HUDEP-2 (cell line): ENCODE measurements around the gene TMPO.
A peak's percentile ranks its signal among the peaks of the same experiment; 100 is the strongest.
"Not testable (repeated sequence)": the region's sequence is repeated elsewhere in the genome, so short reads cannot be mapped to it uniquely, and the experiment has no call there.

Experiments
- DNase-seq, 76 experiments: peaks; one replicate each; lab custom pipeline; 2025; ENCODE audit not compliant: unreplicated experiment in 76 of 76; lab: John Stamatoyannopoulos, UW

Gene TMPO

DNA sequence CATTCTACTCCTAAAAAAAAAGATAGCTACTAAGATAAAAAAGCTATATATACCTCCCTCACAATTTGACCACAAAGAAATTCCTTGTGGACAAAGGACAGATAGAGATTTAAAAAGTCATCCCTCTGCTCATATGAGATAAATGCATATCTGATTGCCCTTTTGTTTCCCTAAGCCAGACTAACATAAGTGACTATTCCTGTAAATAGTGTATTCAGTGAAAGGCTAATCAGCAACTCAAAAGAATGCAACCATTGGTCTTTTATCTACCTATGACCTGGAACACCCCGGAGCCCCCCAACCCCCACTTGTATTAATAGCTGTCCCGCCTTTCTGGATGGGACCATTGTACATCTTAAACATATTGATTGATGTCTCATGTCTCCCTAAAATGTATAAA, 6.3 kb upstream of the TMPO start:
- DNase-seq = peak in 7 of 76 experiments; percentile 2 to 40 (median 25)

DNA sequence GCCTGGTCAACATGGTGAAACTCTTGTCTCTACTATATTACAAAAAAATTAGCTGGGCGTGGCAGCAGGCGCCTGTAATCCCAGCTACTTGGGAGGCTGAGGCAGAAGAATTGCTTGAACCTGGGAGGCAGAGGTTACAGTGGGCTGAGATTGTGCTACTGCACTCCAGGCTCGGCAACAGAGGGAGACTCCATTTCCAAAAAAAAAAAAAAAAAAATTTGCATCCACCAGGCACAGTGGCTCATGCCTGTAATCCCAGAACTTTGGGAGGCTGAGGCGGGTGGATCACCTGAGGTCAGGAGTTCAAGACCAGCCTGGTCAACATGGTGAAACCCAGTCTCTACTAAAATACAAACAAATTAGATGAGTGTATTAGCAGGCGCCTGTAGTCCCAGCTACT, 3.6 kb upstream of the TMPO start:
- not testable (repeated sequence) for DNase-seq

DNA sequence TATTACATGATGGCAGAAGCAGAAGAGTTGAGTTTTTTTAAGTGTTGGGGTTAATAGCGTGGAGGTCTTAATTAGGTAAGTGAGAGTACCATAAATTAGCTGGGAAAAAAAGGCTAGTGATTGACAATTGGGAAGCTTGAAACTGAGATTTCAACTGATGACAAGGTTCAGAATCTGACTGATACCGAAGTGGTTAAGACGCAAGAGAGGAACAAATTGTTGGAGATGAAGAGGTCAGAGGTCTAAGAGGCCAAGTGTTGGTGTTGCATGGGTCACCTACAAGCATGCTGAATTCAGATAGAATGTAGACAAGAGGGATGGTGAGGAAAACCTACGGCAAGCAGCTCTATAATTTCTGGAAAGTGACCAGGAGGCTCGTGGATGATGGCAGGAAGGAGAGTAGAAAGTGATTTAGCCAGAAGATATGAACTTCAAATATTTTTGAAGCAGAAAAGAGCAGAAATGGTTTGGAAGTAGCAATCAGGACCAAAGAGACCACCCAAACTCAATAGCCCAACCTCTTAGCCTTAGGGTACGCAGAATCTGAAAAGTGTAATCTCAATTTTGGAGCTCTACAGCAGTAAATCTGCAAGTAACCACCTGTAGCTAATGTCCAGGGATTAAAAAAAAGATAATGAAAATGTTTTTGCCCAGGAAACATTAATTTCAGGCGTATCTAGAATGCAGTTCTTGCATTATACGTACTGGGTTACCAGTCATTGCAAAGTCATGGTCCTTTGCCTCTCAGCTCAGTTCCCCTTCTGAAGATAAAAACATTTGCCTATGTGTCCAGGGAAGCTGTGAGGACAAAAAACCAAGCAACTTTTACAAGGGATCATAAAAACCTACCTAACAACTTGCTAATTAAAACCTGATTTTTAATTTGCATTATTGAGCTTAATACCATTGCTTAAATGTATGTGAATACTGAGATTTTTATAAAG, 1.7 kb upstream of the TMPO start:
- DNase-seq = no peak

DNA sequence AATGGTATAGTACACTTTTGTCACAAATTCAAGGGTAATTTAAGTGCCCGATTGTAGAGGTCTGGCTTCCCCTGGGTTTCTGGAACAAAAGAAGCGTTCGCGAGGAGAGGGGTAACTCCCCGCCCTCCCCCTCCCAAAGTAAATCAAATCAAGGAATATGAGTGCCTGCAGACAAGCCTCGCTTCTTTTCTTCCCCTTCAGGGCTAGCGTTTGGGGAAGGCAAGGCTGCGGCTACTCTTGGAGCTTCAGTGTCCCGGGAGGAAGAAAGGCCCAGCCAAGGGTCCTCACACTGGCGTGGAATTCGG, 456 bp upstream of the TMPO start:
- no peak for DNase-seq

GRCh38 chr12:98516111-98516873, 902 bp downstream of the TMPO start:
- DNase-seq = peak in 74 of 76 experiments; percentile 16 to 90 (median 75)

DNA sequence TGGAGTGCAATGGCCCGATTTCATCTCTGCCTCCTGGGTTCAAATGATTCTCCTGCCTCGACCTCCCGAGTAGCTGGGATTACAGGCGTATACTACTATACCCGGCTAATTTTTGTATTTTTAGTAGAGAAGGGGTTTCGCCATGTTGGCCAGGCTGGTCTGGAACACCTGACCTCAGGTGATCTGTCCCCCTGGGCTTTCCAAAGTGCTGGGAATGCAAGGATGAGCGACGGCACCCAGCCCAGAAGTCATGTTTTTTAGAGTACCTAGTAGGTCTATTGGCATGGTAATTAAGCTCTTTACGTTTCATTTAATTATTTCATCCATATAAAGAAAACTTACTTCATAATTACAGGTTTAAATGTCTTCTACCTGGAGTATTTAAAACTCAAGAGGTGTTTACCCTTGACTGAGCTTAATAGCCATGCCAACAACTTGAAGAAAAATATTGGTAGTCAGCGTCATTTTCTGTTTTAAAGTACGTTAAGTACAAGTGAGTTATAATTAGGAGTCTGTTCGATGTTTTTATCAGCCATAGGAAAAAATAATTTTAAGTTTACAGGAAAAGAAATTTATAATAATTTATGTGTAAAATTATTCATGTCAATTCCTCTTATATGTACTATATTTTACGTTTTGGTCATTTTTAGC, 4.0 kb downstream of the TMPO start:
- DNase-seq = no peak

- no peak for DNase-seq
These were observed 14.7 kb downstream of the TMPO start for GRCh38 chr12:98530068-98530467.

GRCh38 chr12:98532687-98533304, 17.4 kb downstream of the TMPO start:
- peak in 34 of 76 experiments; percentile 2 to 69 (median 44) for DNase-seq

- DNase-seq = peak in 3 of 76 experiments; percentile 24 to 28 (median 27)
These were observed 18.4 kb downstream of the TMPO start for GRCh38 chr12:98533723-98534251.

DNA sequence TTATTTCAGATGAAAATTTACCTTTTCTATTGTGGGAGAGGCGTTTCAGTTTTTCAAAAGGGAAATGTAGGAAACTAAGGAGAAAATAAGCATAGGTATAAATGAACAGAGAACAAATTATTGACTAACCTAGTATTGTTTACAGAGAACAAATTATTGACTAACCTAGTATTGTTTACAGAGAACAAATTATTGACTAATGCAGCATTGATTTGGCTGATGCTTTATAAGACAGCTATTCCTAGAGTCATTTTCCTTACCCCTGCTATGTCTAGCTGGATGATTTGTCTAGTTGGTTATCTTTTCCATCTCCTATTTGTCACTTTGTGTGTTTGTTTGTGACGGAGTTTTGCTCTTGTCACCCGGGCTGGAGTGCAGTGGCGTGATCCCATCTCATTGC, 22.6 kb downstream of the TMPO start:
- DNase-seq = no peak

GRCh38 chr12:98543701-98544100, 28.3 kb downstream of the TMPO start:
- DNase-seq = no peak

GRCh38 chr12:98544751-98545150, 29.4 kb downstream of the TMPO start:
- DNase-seq = no peak

DNA sequence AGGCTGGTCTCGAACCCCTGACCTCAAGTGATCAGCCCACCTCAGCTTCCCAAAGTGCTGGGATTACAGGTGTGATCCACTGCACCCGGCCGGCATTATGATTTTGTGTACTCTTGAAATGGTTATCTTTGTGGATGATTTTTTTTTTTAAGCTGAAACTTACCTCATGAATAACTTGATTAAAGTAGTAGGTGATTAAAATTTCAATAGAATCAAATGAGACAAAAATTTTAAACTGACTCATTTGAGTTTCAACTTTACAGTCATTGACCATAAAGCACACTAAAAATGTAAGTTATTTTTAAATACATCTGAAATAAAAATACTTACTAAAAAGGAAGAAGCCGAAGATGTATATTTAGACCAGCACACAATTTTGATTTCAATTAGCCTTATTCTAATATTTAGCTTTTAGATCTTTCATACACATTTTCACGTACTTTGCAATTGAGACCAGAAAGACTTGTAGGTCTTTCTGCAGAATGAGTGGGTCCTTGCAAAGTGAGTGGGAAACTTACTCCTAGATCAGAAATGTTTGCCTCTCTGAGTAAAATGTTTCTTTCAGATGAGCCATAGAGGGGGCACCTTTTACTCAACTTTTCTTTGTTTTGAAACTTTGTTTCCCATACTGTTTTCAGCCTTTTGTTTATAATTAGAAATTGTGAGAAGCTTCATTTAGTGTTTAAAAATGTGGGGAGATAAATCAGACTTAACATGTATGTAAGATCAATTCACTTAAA, 34.2 kb downstream of the TMPO start:
- no peak for DNase-seq

DNA sequence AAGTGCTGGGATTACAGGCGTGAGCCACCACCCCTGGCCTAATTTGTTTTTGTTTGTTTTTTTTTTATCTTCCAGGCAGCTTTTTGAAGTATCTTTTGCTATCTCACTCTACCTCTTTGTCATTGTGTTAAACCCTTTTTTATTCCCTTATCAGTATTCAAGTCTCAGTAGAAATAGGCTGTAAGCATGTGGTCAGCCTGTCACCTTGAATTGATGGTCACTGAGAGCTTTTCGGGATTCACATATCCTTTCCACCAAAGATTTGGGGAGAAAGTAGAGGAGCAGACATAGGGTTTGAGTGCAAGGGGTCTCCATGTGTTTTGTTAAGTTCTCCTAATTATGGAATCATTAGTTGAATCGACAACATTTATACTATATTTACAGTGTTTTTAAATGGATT, 36.4 kb downstream of the TMPO start:
- DNase-seq = no peak

- DNase-seq = not testable (repeated sequence)
These were observed 42.7 kb downstream of the TMPO start for GRCh38 chr12:98558097-98558496.

- DNase-seq = no peak
These were observed 44.3 kb downstream of the TMPO start for GRCh38 chr12:98559666-98560065.

GRCh38 chr12:98561846-98562245, 46.5 kb downstream of the TMPO start:
- no peak for DNase-seq

GRCh38 chr12:98572010-98572409, 56.6 kb downstream of the TMPO start:
- DNase-seq = peak in 5 of 76 experiments; percentile 4 to 15 (median 10)

GRCh38 chr12:98574110-98574509, 58.7 kb downstream of the TMPO start:
- DNase-seq = no peak

DNA sequence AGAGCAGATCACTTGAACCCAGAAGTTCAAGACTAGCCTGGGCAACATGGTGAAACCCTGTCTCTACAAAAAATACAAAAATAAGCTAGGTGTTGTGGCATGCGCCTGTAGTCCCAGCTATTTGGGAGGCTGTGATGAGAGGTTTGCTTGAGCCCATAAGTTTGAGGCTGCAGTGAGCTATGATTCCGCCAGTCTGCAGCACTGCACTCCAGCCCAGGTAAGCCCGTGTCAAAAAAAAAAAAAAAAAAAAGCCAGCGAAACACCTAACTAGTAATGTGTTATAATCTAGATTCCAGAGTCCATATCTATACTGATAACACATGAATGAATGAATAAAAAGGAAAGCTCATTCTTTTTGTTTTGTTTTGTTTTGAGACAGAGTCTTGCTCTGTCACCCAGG, 59.6 kb downstream of the TMPO start:
- no peak for DNase-seq
